OCI-LY1 (cell line): Measurements from ENCODE around the gene LRFN4.

Source experiments
- CTCF ChIP-seq: fragments of 200-600 bp; sonication (generic), shearing (Covaris generic); IDR thresholded peaks from 2 replicates; pipeline ENCODE4 v1.5.1; 2017; ENCODE audit warnings: mild to moderate bottlenecking, antibody characterized with exemption, low read length, moderate library complexity, mixed read lengths
- EZH2 ChIP-seq: fragments of 200-600 bp; sonication (generic), shearing (Covaris generic); IDR thresholded peaks from 2 replicates; pipeline ENCODE4 v1.8.0; 2017; ENCODE audit warnings: borderline replicate concordance, mixed run types, mild to moderate bottlenecking, antibody characterized with exemption, low read length, moderate library complexity, mixed read lengths

GRCh38 chr11:66885469-66885868 lies 28.6 kb downstream of the LRFN4 start:
- TF ChIP-seq CTCF (no peak), EZH2 (no peak)
